Activated CD8-positive, alpha-beta memory T cell treated with anti-CD3 and anti-CD28 coated beads, Interleukin-2, amount 50 U/mL, for 24 hours (primary cell): Measurements from ENCODE around the gene RGMB.

Experiments
- DNase-seq: peaks from one replicate; pipeline ENCODE4 v3.0.0-alpha.2; 2020; ENCODE audit errors: extremely low read depth

RGMB gene

DNA sequence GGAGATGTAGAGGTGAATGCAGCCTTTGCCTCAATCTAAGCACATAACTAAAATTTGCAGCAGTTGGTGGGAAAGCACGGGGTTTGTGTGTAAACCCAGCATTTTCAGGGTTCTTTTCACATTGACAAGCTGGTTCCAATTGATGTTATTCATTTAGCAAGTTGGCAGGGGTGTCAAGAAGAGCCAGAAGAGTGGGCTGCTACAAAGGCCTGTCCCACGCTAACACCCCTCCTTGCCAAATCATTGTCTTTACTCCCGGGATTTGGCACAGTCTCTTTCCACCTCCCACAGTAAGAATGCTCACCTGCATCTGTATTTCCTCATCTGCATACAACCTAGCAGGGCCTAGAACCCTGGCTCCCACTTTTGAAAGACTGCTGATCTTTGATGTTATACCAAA lies 11.8 kb downstream of the RGMB start:
- no peak for DNase-seq

- no peak for DNase-seq
These were observed 12.9 kb downstream of the RGMB start for GRCh38 chr5:98786191-98786853.

DNA sequence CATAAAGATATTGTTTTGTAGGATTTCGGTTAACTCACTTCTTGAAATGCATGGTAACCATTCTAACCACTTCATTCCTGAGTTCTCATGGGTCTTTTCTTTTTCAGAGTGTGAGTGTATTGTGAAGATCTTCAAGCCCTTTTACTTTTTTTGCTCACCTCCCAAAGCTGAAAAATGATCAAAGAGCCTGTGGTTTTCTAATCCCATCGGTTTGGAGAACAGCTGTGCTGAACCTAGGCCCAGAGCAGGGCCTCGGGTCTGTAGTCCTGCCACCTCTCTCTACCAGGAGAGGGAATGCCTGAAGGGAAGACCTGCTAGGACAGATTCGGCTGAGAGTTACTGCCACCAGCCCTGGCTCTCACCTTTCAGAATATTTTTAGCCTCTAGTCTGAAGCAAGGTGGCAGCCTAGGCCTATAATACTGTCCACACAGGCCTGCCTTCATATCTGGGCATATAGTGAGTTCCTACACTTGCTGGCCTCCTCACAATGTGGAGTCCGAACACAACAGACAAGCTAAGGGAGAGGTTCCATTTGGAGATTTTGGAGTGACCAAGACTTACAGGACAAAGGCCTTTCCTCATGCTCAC lies 13.8 kb downstream of the RGMB start:
- DNase-seq, result no peak

DNA sequence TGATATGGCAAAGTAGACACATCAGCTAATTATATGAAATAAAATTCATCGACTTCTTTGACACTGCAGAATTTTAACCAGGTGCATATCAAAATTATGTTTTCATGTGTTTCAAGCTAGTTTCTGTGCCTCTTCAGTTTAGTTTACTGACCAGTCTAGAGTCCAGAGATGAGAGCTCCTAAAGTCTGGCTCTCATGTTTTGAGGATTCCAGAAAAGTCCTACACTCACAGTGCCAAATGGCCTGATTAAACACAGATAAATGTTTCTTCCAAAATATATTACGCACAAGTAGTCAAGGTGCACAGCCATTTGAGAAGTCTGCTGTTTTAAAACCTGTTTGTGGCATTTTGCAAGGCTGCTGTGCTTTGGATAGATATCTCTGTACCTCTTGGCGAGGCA lies 15.6 kb downstream of the RGMB start:
- no peak for DNase-seq

GRCh38 chr5:98791001-98791519 lies 17.6 kb downstream of the RGMB start:
- no peak for DNase-seq

GRCh38 chr5:98791898-98792580 lies 18.6 kb downstream of the RGMB start:
- DNase-seq, result no peak

- no peak for DNase-seq
These were observed 19.8 kb downstream of the RGMB start for GRCh38 chr5:98793223-98793622.

- DNase-seq, result no peak
These were observed 20.5 kb downstream of the RGMB start for GRCh38 chr5:98794001-98794400.

DNA sequence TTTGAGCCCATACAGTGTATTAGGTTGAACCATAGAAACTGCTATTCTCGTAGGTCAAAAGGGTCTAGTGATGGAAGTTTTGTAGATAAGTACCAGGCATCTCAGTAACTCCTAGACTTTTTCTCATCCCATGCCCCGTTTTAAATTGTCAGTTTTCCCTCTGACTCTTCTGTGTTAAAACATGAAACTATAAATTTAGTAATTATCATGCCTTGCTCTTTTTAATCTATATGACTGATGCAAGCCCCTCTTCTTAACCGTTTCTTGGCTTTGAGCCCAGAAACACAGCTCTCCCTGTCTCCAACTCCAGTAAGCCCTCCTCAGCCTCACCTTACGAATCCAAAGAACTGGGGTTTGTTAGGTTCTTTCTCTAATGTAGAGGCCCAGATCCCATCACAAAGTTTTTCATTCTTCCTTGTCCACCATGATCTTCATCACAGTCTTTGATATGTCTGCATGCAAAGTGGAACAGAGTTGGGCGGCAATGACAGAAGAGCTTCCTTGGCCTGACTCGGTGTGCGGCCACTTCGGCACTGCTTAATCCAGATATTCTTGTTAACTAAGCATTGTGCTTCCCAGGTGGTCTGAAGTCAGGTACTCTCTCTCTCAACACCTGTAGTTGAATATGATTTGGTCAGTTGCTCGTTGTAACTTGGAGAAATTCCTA lies 21.1 kb downstream of the RGMB start:
- no peak for DNase-seq

- no peak for DNase-seq
These were observed 21.8 kb downstream of the RGMB start for GRCh38 chr5:98795243-98795642.

DNA sequence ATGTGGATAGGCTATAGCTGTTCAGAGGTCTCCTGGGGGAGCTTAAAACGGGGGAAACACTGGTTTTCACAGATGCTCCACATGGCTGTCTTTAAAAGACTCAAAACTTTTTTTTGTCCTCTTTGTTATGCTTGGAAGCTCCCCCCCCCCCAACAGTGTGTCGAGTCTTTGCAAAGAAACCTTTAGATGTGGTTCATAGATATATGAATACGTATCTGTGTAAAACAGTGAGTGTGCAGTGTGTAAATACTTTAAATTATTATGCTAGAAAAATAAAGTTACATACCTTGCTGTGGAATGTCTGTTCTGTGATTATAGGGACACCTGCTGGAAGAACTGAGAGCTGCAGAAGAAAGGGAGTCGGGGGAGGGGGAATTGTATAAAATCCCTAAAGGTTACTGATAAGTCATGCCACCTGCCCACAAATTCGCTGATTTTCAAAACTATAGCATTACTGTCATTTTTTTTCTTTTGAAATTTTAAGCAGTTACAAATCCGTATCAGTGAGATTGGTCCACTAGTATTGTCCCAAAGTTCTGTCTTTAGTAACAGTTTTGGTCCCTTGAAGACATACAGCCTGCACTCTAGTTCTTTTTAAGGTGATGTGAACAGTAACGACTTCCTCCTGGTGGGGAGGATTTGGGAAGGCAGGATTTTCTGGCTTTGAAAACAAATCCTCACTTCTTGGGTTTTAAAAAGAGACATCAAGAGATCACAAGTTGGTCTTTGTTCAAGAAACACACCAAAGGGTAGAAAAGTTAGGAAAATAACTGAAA lies 22.9 kb downstream of the RGMB start:
- no peak for DNase-seq

GRCh38 chr5:98798371-98798770 lies 24.9 kb downstream of the RGMB start:
- no peak for DNase-seq

- DNase-seq, result no peak
These were observed 25.4 kb downstream of the RGMB start for GRCh38 chr5:98798847-98799246.

DNA sequence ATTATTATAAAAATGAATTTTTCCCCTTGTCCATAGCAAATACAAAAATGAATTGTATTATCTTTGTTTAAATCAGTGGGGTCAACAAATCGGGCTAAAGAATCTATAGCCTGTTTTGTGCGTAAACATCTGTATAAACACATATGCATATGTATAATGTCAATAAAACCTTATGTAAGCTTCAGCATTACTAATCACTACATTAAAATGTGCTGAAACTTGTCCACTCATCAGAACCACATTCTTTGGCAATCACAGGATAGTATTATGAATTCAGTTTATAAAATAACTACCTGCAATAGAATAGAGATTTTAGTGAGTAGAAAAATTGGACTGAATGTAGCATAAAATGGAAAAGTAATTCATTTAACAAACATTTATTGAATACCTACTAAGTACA lies 30.6 kb downstream of the RGMB start:
- no peak for DNase-seq

DNA sequence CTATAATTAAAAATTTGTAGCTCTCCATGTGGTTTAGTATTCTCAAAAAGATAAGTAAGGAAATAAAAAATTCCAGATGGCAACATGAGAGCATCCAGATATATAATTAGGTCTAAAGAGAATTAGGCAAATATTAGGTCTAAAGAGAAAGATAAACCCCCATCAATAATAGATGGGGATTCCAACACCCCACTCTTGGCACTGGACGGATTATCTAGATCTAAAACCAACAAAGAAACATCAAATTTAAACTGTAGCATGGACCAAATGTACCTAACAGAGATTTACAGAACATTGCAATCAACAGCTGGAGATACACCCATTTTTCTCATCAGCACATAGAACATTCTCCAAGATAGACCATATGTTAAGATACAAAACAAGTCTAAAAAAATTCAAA lies 31.6 kb downstream of the RGMB start:
- DNase-seq, result no peak

DNA sequence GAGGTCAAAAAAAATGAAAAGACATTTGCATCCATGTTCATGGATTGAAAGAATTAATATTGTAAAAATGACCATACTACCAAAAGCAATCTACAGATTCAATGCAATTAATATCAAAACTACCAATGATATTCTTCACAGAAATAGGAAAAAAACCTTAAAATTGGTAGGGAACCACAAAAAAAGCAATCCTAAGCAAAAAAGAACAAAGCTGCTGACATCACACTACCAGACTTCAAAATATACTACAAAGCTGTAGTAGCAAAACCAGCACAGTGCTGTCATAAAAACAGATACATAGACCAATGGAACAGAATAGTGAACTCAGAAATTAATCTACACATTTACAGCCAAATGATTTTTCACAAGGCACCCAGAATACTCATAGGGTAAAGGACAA lies 34.3 kb downstream of the RGMB start:
- no peak for DNase-seq

GRCh38 chr5:98810206-98810605 lies 36.7 kb downstream of the RGMB start:
- DNase-seq, result no peak

- DNase-seq, result no peak
These were observed 40.3 kb downstream of the RGMB start for GRCh38 chr5:98813755-98814154.

DNA sequence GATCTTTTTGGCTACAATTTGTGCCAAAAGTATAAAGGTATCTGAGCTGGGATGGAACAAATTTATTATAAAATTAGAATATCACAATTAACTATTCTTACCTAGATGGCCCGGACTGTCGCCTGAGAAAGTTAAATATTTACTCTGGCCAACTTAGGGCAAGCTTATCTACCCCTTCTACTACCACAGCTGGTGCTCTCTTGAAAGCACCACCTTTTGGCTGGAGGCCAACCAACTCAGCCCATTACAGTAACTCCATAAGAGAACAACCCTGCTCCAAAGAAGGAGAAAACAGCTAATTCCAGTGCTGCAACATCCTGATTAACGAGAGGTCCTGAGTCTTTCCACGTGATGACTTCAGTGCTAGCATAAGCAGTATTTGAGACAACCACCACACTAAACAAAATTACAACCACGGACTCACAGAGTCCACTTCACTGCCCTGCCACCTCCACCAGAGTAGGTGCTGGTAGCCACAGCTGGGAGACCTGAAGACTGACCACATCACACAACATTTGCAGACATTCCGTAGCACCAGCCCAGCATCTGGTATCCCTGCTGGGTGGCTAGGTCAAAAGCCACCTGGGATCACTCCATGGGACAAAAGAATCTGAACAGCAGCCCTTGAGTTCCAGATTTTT lies 43.2 kb downstream of the RGMB start:
- no peak for DNase-seq

GRCh38 chr5:98825582-98826375 lies 52.3 kb downstream of the RGMB start:
- no peak for DNase-seq

DNA sequence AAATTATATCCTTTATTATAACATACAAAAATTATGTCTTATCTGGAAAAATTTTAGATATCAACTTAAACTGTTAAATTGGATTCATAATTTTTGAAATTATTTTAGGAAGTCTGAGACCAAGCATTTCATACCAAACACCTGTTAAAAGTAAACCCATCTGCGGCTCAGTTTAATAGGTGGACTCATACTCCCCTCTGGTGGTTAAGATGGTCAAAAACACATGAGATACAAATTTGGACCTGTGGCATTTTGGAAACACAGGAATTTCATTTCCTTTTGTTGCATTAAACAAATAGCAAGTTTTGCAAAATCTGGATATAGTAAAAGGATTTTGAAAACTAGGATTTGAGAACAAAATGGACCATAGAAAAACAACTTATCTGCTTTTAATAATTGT lies 53.7 kb downstream of the RGMB start:
- DNase-seq, result no peak
